ENCODE measurements around the gene KYNU.

GRCh38 chr2:142862847-142863246, 14.6 kb upstream of the KYNU start:
- TF ChIP-seq CTCF (IDR thresholded peaks at IDR 0.05) (no peak), POLR2A (IDR thresholded peaks at IDR 0.05) (no peak)
